NCI-H2029 (cell line): Measurements from ENCODE around the gene PLA2R1.

Source experiments
- DNase-seq: peaks from one replicate; lab custom pipeline; 2025; lab: John Stamatoyannopoulos, UW

Gene PLA2R1

GRCh38 chr2:160062292-160063005 lies at the start of gene PLA2R1:
TSS of gene PLA2R1 (minus strand) at chr2:160062615. CDS start at chr2:160062403, 212 bp downstream.
- no peak for DNase-seq

DNA sequence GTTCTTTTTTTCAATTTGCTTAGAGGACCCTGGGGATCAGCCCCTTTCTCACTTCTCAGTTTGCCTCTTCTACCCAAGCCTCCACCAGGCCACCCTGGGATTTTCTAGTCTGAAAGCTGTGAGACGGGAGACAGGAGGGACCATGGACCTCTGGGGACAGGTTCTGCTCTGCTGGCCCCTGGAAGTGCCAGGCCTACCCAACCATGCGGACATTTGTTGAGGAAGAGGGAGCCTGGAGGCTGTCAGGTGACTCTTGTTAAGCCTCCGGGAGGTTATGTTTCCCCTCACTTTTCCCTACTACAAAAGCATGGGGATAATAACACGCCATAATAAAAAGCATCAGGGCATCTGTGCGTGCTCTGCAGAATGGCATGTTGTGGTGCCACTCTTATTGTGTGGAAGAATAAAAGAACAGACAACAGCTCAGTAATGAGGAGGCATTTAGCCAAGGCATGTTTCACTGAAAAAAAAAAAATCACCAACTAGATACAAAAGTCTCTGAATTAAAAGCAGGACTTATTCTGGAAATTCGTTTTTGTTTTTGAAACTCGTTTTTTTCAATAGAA lies 48.3 kb upstream of the PLA2R1 start:
- no peak for DNase-seq

DNA sequence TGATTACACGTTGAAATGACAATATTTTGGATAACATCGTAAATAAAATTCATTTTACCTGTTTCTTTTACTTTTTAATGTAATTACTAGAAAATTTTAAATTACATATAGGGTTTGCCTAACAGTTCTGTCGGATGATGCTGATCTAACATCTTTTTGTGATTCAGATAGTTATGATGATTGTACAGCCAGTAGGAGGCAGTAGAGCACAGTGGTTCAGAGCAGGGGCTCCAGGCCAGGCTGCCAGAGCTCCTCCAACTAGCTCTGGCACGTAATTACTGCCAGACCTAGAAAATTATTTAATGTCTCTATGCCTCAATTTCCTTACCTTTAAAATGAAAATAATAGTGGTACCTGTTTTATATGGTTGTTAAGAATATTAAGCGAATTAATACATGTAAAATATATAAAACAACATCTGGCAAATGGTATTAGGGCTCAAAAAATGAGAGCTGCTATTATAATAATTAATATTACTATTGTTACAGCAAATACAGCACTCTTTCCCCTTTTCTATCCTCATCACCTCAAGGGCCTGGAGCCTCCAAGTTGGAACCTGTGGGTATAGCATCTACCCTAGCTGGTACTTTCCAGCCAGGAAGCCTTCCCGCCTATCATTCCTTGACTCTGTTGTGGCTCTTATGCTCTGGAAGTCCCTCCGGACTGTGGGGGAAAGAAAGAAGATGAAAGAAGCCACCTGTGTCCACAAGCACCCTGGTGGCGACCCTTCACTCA lies 47.7 kb upstream of the PLA2R1 start:
- peak; percentile 62 for DNase-seq

GRCh38 chr2:160109243-160109642 lies 46.8 kb upstream of the PLA2R1 start:
- DNase-seq, result no peak

DNA sequence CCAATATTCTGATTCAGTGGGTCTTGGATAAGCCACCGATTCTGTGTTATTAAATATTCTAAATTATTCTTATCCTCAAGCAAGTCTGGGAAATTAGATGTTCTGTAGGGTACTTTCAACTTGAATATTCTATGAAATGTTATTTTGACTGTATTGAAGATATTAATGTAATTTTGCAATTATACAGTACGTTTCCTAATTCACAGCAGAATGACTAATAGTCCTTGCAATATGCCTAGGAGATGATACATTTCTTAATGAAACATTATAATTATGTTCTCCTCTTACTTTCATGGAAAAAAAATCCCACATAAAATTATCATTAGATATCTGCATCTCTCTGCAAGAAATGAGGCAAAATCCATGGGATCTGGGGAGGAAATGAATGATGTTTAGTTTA lies 46.2 kb upstream of the PLA2R1 start:
- DNase-seq, result no peak

GRCh38 chr2:160105366-160105765 lies 43.0 kb upstream of the PLA2R1 start:
- no peak for DNase-seq

GRCh38 chr2:160104115-160104514 lies 41.7 kb upstream of the PLA2R1 start:
- no peak for DNase-seq

DNA sequence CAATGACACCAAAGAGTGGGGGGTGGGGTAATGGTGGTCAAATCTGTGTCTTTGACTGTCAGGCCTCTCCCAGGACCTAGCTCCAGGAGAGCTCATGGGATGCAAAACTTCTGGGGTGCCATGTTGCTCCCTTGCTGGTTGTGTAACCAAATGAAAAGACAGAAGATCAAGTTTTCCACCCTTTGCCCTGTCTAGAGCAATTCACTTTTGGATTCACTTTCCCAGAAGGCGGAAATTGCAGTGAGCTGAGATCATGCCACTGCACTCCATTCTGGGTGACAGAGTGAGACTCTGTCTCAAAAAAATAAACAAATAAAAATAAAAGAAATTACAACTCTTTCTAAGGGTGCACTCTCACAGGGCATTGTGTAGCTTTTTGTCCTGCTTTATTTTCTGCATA lies 34.9 kb upstream of the PLA2R1 start:
- DNase-seq, result no peak

- no peak for DNase-seq
Observed at GRCh38 chr2:160096409-160096808, 34.0 kb upstream of the PLA2R1 start.

DNA sequence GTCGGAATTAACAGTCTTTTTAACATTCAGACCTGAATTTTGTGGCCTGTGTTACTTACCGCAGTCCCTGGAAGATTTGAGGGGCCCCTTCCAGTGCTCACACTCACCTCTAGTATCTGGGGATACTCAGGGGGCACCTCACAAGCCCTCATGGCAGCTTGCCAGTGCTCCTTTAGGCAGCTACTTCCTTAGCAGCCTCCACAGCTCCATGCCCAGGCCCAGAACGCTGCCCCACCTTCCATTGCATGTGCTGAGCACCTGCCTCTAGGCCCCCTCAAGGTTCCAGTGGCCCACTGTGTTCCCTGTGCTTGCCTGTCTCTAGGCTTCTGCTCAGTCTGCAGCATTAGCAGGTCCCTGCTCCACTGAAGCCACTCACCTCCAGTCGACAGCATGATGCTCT lies 30.0 kb upstream of the PLA2R1 start:
- DNase-seq, result no peak

GRCh38 chr2:160091381-160091780 lies 29.0 kb upstream of the PLA2R1 start:
- DNase-seq, result no peak

DNA sequence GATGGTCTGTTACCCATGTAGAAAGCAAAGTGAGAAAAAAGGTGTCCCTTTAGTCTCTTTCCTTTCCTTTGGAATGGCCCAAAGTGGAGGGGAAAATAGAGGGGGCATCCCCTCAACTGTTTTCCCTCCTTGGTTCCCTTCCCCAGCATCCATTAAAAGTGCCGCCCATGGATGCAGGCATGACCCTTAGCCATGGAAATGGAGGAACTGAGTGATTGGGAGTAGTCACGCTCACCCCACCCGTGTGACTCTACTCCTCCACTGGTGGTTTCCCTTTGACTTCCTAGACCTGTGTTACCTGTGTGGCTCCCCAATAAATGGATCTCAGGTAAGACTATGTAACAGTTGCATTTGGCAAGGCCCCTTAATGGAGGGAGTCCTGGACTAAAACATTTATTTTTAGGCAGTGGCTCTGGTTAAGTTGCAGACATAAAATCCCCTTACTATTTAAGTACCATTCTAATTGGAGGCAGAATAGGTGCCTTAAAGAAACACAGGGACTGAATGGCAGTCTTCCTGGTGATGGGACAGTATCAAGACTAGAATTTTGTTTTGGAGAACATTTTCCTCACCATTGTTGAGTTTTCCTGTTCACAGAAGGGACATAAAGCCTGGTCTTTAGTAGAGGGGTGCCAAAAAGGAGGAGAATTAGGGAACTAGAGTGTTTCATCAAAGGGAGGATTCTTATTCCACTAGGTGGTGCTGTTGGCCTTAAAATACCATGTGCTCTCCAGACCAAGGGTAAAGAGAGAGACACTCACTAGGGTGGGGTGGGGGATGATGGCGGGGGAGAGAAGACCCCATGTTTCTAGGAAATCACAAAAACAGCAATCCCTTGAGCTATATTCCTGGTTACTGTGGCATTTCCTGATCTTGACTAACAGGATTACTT lies 25.7 kb upstream of the PLA2R1 start:
- DNase-seq, result no peak

- no peak for DNase-seq
Observed at GRCh38 chr2:160085662-160086061, 23.2 kb upstream of the PLA2R1 start.

- DNase-seq, result no peak
Observed at GRCh38 chr2:160077912-160078810, 15.7 kb upstream of the PLA2R1 start.

DNA sequence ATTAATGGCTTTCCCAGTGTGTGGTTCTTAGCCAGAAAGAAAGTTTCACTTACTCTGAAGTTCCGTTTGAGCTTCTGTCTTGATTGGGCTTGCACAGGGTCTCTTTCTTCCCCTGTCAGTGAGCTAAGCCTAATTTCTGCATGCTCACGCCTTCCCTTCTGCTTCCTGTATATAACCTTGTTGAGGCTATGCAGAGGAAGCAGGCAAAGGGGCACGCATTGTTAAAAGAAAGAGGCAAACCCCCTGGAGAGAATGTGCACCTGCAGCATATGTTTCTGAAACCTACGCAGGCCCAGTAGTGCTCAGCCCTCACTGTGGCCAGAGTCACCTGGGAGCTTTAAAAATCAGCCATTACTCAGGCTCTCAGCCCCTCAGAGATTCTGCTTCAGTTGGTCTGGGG lies 14.5 kb upstream of the PLA2R1 start:
- DNase-seq, result no peak

GRCh38 chr2:160076241-160076640 lies 13.8 kb upstream of the PLA2R1 start:
- DNase-seq, result no peak

GRCh38 chr2:160075171-160075570 lies 12.8 kb upstream of the PLA2R1 start:
- DNase-seq, result no peak

- DNase-seq, result no peak
Observed at GRCh38 chr2:160073284-160073888, 11.0 kb upstream of the PLA2R1 start.

- no peak for DNase-seq
Observed at GRCh38 chr2:160068906-160069305, 6.5 kb upstream of the PLA2R1 start.

- no peak for DNase-seq
Observed at GRCh38 chr2:160064916-160065315, 2.5 kb upstream of the PLA2R1 start.
